IPS-NIHi11 (cell line): Measurements from ENCODE around the gene RANBP10.
"Not testable (repeated sequence)": the region's sequence is repeated elsewhere in the genome, so short reads cannot be mapped to it uniquely, and the experiment has no call there.

Experiments
- DNase-seq: peaks from one replicate; pipeline ENCODE4 v3.0.0; 2012; ENCODE audit warnings: mixed read lengths, low spot score

The RANBP10 gene

DNA sequence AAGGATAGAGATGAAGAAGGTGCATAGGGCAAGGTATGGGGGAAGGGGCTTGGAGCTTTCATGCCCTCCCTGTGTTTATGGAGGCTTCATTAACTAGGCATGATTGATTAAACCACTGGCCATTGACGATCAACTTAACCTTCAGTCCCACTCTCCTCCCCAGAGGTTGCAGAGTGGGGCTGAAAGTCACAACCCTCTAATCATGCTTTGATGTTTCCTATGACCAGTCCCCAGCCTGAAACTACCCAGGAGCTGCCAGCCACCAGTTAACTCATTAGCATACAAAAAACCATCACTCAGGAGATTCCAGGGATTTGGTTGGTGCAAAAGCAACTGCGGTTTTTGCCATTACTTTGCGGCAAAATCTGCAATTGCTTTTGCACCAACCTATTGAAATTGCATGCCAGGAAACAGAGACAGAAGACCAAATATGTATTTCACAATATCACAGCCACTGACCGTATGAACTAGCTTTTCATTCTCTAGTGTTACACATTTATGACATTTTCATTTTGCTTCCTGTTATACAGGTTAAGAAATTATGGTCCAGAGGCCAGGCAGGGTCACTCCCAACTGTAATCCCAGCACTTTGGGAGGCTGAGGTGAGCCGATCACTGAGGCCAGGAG, 92.6 kb downstream of the RANBP10 start:
- DNase-seq: no peak

DNA sequence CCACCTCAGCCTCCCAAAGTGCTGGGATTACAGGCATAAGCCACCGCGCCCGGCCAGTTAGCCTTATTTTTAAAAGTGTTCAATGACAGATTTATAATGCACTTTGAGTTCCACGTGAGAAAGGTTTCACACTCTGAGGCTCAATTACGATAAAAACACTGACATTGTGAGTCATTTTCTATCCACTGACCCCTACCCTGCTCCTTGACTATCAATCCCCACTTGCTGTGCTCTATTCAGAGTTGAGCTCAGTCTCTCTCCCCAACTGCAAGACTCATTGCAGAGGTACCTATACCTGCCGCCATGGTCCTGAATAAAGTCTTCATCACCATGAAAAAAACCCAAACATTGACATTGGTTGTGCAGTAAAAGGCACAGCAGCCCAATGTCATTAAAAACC, 95.8 kb downstream of the RANBP10 start:
- no peak for DNase-seq

- no peak for DNase-seq
Observed at GRCh38 chr16:67709050-67709449, 97.3 kb downstream of the RANBP10 start.

DNA sequence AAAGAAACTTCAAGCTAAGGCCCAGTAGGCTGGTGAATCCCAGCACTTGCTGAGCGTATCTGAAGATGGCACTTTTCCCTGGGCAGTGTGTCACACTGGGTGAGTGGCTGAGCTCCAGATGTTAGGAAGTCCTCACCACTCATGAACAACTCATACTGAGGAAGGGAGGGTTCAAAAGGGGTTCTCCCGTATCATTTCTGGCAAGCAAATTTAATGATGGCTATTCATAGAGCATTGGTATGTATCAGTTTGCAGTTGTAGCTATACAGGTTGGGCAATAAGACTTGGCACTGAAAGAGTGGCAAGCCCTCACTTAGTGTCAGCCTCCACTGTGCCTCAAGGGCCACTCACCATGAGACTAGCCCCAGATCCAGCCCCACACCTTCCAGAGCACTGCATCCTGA, 98.0 kb downstream of the RANBP10 start:
- DNase-seq: no peak

- no peak for DNase-seq
Observed at GRCh38 chr16:67707790-67708189, 98.6 kb downstream of the RANBP10 start.

DNA sequence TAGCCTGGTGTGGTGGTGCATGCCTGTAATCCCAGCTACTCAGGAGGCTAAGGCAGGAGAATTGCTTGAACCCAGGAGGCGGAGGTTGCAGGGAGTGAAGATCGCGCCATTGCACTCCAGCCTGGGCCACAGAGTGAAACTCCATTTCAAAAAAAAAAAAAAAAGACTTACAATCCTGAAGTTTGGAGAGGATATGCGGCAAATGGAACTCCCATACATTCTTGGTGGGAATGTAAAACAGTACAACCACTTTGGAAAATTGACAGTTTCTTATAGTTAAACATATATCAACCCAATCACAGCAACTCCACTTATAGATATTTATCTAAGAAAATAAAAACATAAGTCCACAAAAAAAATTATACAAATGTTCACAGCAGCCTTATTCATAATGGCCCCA, 99.2 kb downstream of the RANBP10 start:
- DNase-seq: no peak

GRCh38 chr16:67704110-67704509, 102.2 kb downstream of the RANBP10 start:
- no peak for DNase-seq

- no peak for DNase-seq
Observed at GRCh38 chr16:67703626-67704025, 102.7 kb downstream of the RANBP10 start.

GRCh38 chr16:67702130-67702529, 104.2 kb downstream of the RANBP10 start:
- no peak for DNase-seq

- no peak for DNase-seq
Observed at GRCh38 chr16:67701420-67701819, 104.9 kb downstream of the RANBP10 start.

DNA sequence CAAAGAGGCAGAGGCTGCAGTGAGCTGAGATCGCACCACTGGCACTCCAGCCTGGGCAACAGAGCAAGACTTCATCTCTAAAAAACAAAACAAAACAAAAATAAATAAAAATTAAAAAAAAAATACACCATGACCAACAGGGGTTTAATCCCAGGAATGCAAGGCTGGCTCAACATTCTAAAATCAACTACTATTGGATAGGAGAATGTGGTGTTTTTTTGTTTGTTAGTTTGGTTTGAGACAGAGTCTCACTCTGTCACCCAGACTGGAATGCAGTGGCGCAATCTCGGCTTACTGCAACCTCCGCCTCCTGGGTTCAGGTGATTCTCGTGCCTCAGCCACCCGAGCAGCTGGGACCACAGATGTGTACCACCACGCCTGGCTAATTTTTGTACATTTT, 107.1 kb downstream of the RANBP10 start:
- no peak for DNase-seq

DNA sequence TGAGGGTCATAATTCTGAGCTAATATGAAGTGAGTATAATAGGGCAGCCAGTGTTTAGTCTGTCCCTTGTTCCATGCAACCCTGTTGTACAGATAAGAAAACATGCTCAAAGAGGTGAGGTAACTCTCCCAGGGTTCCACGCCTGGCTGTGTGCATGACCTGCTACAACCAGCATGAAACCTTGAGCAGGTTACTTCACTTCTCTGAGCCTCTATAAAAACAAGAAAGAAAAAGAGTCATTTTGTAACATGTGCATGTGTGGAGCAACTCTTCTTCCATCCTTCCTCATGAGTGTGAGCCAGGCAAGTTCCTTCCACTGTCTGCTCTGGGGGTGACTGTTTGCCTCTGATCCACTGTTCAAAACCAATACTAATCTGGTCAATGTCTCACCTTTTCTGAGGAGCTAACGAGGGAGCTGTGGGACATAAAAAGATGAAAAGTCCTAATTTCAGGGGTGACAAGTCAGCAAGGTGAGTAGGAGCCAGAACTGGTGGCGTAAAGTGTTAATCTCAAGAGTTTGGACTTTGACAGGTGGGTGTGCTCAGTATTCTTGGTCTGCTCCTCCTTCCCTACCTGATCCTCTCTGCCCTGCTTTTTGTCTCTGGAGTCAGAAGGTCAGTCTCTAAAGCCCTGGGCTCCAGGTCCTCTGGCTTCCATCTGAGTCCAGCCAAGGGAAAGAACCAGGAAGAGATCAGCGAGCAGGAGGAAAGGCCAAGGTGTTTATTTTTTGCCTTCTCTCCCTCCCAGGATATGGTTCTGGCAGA, 108.8 kb downstream of the RANBP10 start:
- DNase-seq: no peak

- no peak for DNase-seq
Observed at GRCh38 chr16:67694611-67695010, 111.7 kb downstream of the RANBP10 start.

DNA sequence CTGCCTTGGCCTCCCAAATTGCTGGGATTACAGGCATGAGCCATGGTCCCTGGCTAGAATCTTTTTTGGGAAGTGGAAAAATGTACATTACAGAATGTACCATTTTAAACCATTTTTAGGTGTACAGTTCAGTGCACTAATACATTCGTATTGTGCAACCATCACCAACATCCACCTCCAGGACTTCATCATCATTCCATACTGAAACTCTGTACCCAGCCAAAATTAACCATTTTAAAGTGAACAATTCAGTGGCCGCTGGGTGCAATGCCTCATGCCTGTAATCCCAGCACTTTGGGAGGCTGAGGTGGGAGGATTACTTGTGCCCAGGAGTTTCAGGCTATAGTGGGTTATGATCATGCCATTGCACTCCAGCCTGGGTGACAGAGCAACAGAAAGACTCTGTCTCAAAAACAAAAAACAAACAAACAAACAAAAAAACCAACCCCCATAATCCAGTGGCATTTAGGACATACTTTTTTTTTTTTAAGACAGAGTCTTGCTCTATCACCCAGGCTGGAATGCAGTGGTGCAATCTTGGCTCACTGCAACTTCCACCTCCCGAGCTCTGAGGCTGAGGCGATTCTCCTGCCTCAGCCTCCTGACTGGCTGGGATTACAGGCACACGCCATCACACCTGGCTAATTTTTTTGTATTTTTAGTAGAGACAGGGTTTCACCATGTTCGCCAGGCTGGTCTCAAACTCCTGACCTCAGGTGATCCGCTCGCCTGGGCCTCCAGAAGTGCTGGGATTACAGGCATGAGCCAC, 112.7 kb downstream of the RANBP10 start:
- DNase-seq: not testable (repeated sequence)

DNA sequence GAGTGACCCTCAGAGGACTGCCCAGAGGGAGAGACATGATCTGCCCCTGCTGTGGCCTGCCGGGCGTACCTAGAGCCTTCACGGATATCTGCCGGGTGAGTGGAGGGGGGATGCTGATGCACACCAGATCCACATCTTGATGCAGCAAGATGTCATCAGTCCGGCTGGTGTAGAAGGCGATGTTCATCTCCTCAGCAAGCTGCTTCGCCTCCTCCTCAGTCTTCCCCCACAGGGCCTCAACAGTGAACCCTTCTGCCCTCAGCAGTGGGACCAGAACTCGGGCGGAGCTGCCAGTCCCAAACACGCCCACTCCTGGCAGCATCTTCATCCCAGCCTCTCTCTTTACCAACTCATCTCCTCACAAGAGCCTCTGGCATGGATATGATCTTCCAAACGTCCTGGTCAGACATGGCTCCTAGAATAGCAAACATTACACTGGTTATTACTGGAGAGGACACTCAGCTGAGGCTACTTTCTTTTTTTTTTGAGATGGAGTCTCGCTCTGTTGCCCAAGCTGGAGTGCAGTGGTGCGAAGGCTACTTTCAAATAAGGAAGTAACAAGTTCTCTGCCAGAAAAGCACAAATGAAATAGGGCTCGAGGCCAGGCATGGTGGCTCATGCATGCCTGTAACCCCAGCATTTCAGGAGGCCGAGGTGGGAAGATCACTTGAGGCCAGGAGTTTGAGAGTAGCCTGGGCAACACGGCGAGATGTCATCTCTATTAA, 120.8 kb downstream of the RANBP10 start:
- DNase-seq: no peak

GRCh38 chr16:67683767-67684166, 122.6 kb downstream of the RANBP10 start:
- DNase-seq: no peak

DNA sequence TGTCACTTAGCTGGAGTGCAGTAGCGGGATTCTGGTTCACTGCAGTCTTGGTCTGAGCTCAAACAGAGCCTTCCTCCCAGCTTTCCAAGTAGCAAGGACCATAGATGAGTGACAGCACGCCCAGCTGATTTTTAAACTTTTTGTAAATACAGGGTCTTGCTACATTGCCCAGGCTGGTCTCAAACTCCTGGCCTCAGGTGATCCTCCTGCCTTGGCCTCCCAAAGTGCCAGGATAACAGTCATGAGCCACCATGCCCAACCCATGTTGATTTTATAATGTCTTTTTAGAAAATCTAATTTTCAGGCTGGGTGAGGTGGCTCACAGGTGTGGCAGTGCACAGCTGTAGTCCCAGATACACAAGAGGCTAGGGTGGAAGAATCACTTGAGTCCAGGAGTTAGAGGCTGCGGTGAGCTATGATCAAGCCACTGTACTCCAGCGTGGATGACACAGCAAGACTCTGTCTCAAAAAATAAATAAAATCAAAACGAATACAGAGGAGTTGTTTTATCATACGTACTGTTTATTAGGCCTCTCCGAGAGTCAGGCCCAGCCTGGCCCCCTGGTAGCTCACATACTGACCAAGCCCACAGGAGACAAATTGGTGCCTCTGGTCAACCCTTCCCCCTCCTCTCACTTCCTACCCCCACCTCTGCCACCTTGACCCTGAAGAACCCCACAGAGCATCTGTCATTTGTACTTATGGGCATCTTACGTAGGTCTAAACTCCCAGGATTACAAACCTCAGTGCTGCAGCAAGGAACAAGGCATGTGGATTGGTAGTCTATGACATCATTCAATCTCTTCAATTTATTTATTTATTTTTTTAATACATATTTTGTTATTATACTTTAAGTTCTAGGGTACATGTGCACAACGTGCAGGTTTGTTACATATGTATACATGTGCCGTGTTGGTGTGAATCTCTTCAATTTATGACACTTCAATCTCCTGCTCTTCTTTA, 126.1 kb downstream of the RANBP10 start:
- DNase-seq: no peak

DNA sequence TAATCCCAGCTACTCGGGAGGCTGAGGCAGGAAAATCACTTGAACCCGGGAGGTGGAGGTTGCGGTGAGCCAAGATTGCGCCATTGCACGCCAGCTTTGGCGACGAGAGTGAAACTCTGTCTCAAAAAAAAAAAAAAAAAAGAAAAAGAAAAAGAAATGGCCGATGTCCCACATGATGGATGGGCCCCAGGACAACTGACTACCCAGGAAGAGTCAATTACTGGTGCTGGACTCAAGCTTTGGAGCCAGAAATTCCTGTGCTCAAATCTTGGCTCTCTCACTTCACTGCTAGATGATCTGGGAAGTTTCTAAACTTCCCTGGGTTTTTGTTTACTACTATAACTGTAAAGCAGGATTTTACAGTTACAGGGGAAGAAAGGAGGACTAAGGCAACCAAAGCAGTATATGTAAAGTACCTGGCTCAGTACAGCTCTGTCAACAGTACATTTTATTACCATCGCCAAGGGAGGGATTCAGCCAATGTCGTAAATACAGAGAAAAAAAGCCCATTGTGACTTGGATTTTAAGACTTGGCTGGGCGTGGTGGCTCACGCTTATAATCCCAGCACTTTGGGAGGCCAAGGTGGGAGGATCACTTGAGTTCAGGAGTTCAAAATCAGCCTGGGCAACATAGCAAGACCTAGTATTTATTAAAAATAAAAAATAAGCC, 127.9 kb downstream of the RANBP10 start:
- DNase-seq: no peak

GRCh38 chr16:67677712-67678111, 128.6 kb downstream of the RANBP10 start:
- no peak for DNase-seq

GRCh38 chr16:67676939-67677338, 129.4 kb downstream of the RANBP10 start:
- DNase-seq: no peak

DNA sequence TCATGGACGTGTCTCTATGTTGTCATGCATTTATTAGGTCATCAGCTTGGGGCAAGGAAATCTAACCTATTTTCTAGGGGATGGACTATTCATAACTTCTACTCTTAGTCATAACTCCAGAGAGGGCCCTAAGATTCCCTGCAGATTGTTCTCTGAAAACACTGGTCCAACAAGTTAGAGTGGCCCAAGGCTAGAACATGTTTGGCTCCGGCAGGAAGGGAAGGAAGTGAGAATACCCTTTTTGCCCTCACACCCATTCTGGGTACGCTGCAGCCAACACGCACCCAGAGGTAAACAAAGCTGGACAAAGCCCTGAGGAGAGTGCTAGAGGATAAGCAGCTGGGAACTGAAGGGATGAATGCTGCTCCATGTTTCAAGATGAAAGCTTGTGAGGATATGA, 129.8 kb downstream of the RANBP10 start:
- DNase-seq: no peak
